Measurements from ENCODE around the gene NACC2. TPM values are rescaled to one million over a fixed set of nuclear protein-coding genes. Genes with fewer than 3 reads are reported as not detected.

Gene NACC2
- total and polyA plus RNA-seq, 2 donors (not counting 3 experiments of a cell fraction or from before 2014, with no cell fraction given), result 15.8 to 27.1 TPM

- H3K4me2 ChIP-seq (ENCODE audit: insufficient read depth, low read length), result no peak overlapping the region
- no peaks in the 10 kb centered on the region for H3K36me3 ChIP-seq (ENCODE audit: control insufficient read depth in 2 of 2, extremely low read depth in 1 of 2, insufficient read depth in 2 of 2, low read length in 2 of 2)
- no TSS peak for BruUV-seq (replicated peaks)
- dilution Hi-C loops (cut with MboI; ENCODE audit: extremely low pct_ligation_motif_present, low sequenced_read_pairs), result no loop called here
- DNase-seq (ENCODE audit: low read depth, low spot score), result no peak
- H4K20me1 ChIP-seq (replicated peaks; ENCODE audit: control insufficient read depth, extremely low read depth, insufficient read depth, low read length), result no peaks in the 10 kb centered on the region
- no peaks in the 10 kb centered on the region for H3K9me1 ChIP-seq (replicated peaks; ENCODE audit: control insufficient read depth, extremely low read depth, insufficient read depth, low read length)
- peaks cover 13% of the 10 kb centered on the region for H3K4me1 ChIP-seq (ENCODE audit: control insufficient read depth, extremely low read depth, insufficient read depth, low read length)
- no peak overlapping the region for H3K4me3 ChIP-seq (replicated peaks in 1 of 3; ENCODE audit: insufficient read depth in 1 of 3, low read depth in 1 of 3, low read length in 3 of 3)
- intact Hi-C loops (cut with micrococcal nuclease), result no loop called here
- FAIRE-seq, result no peak
- TF ChIP-seq JUN (IDR thresholded peaks at IDR 0.05; ENCODE audit: borderline replicate concordance, insufficient read depth, insufficient read length, low read depth), result no peak
- no peak for TF ChIP-seq POLR2A (IDR thresholded peaks at IDR 0.05; ENCODE audit: low read depth, low read length)
- TF ChIP-seq, protein P1, sequence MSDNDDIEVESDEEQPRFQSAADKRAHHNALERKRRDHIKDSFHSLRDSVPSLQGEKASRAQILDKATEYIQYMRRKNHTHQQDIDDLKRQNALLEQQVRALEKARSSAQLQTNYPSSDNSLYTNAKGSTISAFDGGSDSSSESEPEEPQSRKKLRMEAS (IDR thresholded peaks at IDR 0.05; ENCODE audit: insufficient read depth, insufficient read length), result no peak
- no peak for TF ChIP-seq CTCF (IDR thresholded peaks at IDR 0.05; ENCODE audit: extremely low read depth in 1 of 2, insufficient read depth in 1 of 2, low read depth in 1 of 2, low read length in 2 of 2)
- TF ChIP-seq EZH2 (IDR thresholded peaks at IDR 0.05; ENCODE audit: borderline replicate concordance, low read depth, low read length, severe bottlenecking), result no peak
- TF ChIP-seq POLR2AphosphoS5 (IDR thresholded peaks at IDR 0.05; ENCODE audit: insufficient read depth, low read depth, low read length), result no peak
- TF ChIP-seq MYC (IDR thresholded peaks at IDR 0.05; ENCODE audit: low read depth, low read length), result no peak
- no peak for TF ChIP-seq FOS (IDR thresholded peaks at IDR 0.05; ENCODE audit: borderline replicate concordance, insufficient read depth, low read length)
- TF ChIP-seq GATA2 (IDR thresholded peaks at IDR 0.05; ENCODE audit: insufficient read depth, insufficient read length, low read depth, low read length), result no peak
- H3K27me3 ChIP-seq (ENCODE audit: control insufficient read depth in 2 of 2, insufficient read depth in 2 of 2, low read length in 2 of 2), result no peaks in the 10 kb centered on the region
- H3K79me2 ChIP-seq (ENCODE audit: control insufficient read depth, insufficient read depth, low read length), result no peaks in the 10 kb centered on the region
- H2AFZ ChIP-seq (ENCODE audit: low read depth, low read length), result no peak overlapping the region
- POLR2A ChIA-PET, result no interaction called here
- no peak overlapping the region for H3K9ac ChIP-seq (replicated peaks; ENCODE audit: extremely low read depth, insufficient read depth, low read length)
- no peak overlapping the region for H3K27ac ChIP-seq (ENCODE audit: insufficient read depth, low read depth, low read length)
- CTCF ChIA-PET, result interaction anchor here (0.6 to 2.0 kb wide), 3 partner anchors 12 to 17 kb away, joined by 3 to 7 read pairs (median 4); partner anchors contain the start of gene NACC2
- no peaks in the 10 kb centered on the region for H3K9me3 ChIP-seq (replicated peaks; ENCODE audit: control insufficient read depth, insufficient read depth, low read length)
These were observed 12.3 kb upstream of the NACC2 start for GRCh38 chr9:136107155-136107952.
